HepG2 (cell line): ENCODE measurements around the gene MACROD2. TPM values are rescaled to one million over a fixed set of nuclear protein-coding genes. Genes with fewer than 3 reads are reported as not detected.

Source experiments
- ATAC-seq: fragments of 200-7000 bp; cut with Tn5 transposase; 3 replicates; pipeline ENCODE4 v1.9.1; 2020; ENCODE audit warnings: mild to moderate bottlenecking, moderate library complexity
- BruUV-seq: library from RNA; stranded (reverse); fragments of 400-500 nt; replicated peaks from 2 replicates; lab custom pipeline; 2021; lab: Mats Ljungman, UMichigan
- CTCF ChIA-PET: fragments of 300-600 bp; formaldehyde crosslinking; extraction: SDS; loops from one replicate; lab custom pipeline; 2021; ENCODE audit warnings: low total read pairs, inconsistent platforms, low intra/inter-chr PET ratio; lab: Yijun Ruan, JAX
- POLR2A ChIA-PET: fragments of 350-600 bp; sonication (Branson Sonifier 250); formaldehyde crosslinking; loops from one replicate; lab custom pipeline; 2020; ENCODE audit warnings: antibody characterized with exemption, inconsistent platforms; lab: Yijun Ruan, JAX
- DNase-seq: peaks from one replicate; pipeline ENCODE4 v3.0.0-alpha.2; 2015; ENCODE audit warnings: low spot score
- FAIRE-seq: peaks from 3 replicates; lab custom pipeline; 2011; peaks lifted over from hg19 to GRCh38; lab: Jason Lieb, UNC
- H2AFZ ChIP-seq: one replicate; pipeline ENCODE4 v1.6.1; 2011; ENCODE audit warnings: low read length, inconsistent platforms
- H3K27ac ChIP-seq: fragments of 300-600 bp; 3 replicates; pipeline ENCODE4 v1.8.0; 2011; ENCODE audit warnings: mixed run types, mild to moderate bottlenecking, mixed read lengths, low read length, inconsistent platforms; ENCODE audit not compliant: insufficient read depth; ENCODE audit errors: extremely low read length
- H3K27me3 ChIP-seq, 2 experiments: fragments of 200-600 bp in 1 of 2; 2 replicates in 1 of 2; 3 replicates in 1 of 2; pipeline versions ENCODE4 v1.6.0 to v1.8.0; 2011; ENCODE audit warnings: low read length in 2 of 2, mild to moderate bottlenecking in 2 of 2, moderate library complexity in 2 of 2, inconsistent platforms in 1 of 2; ENCODE audit not compliant: insufficient read depth in 2 of 2, control insufficient read depth in 1 of 2
- H3K36me3 ChIP-seq, 2 experiments: fragments of 200-600 bp in 1 of 2; replicated peaks in 1 of 2; 2 replicates in 1 of 2; 3 replicates in 1 of 2; pipeline versions ENCODE4 v1.5.1 to v1.8.0; 2011; ENCODE audit warnings: low read length in 2 of 2, inconsistent platforms in 1 of 2; ENCODE audit not compliant: insufficient read depth in 2 of 2, control insufficient read depth in 1 of 2
- H3K4me1 ChIP-seq: 2 replicates; pipeline ENCODE4 v1.5.1; 2012; ENCODE audit warnings: low read length, inconsistent platforms; ENCODE audit not compliant: insufficient read depth
- H3K4me2 ChIP-seq: 2 replicates; pipeline ENCODE4 v1.6.0; 2011; ENCODE audit warnings: low read depth, low read length, inconsistent platforms
- H3K4me3 ChIP-seq, 3 experiments: fragments of 200-600 bp in 1 of 3; sonication (generic), shearing (Covaris generic) in 1 of 3; replicated peaks in 1 of 3; 2 replicates each; pipeline ENCODE4 v1.5.1; 2011 to 2016; ENCODE audit warnings: low read length in 3 of 3, inconsistent platforms in 2 of 3, low read depth in 2 of 3, mild to moderate bottlenecking in 2 of 3, control low read depth in 1 of 3, mixed read lengths in 1 of 3; ENCODE audit not compliant: insufficient read depth in 1 of 3
- H3K79me2 ChIP-seq: one replicate; pipeline ENCODE4 v1.6.1; 2011; ENCODE audit warnings: low read length, inconsistent platforms; ENCODE audit not compliant: insufficient read depth
- H3K9ac ChIP-seq: 2 replicates; pipeline ENCODE4 v1.6.0; 2011; ENCODE audit warnings: mild to moderate bottlenecking, low read depth, low read length, inconsistent platforms; ENCODE audit not compliant: insufficient read depth
- H3K9me3 ChIP-seq: 2 replicates; pipeline ENCODE4 v1.5.1; 2012; ENCODE audit warnings: mild to moderate bottlenecking, low read length
- H4K20me1 ChIP-seq: 2 replicates; pipeline ENCODE4 v1.6.0; 2011; ENCODE audit warnings: inconsistent platforms, mild to moderate bottlenecking, low read length, moderate library complexity; ENCODE audit not compliant: insufficient read depth
- AHR ChIP-seq: IDR thresholded peaks from 2 replicates; pipeline ENCODE4 v1.6.1; 2018; ENCODE audit warnings: missing genetic modification reagents, missing compliant biosample characterization
- ATM ChIP-seq: fragments of 450-650 bp; IDR thresholded peaks from 2 replicates; pipeline ENCODE4 v1.7.1; 2017; ENCODE audit warnings: mild to moderate bottlenecking, borderline replicate concordance
- GLI4 ChIP-seq: sonication (generic); formaldehyde crosslinking; IDR thresholded peaks from 2 replicates; pipeline ENCODE4 v1.5.1; 2020; ENCODE audit warnings: missing genetic modification reagents, mild to moderate bottlenecking, moderate library complexity, borderline replicate concordance
- KLF15 ChIP-seq: sonication (generic); formaldehyde crosslinking; IDR thresholded peaks from 2 replicates; pipeline ENCODE4 v1.8.1; 2023; ENCODE audit warnings: borderline replicate concordance, mild to moderate bottlenecking, inconsistent platforms, missing genetic modification reagents, mixed read lengths
- RBAK ChIP-seq: sonication (generic); formaldehyde crosslinking; IDR thresholded peaks from 2 replicates; pipeline ENCODE4 v1.5.1; 2020; ENCODE audit warnings: mild to moderate bottlenecking, missing genetic modification reagents
- RFX3 ChIP-seq: IDR thresholded peaks from 2 replicates; pipeline ENCODE4 v1.6.1; 2016; ENCODE audit warnings: missing biosample characterization, missing genetic modification reagents
- SALL2 ChIP-seq: sonication (generic); formaldehyde crosslinking; IDR thresholded peaks from 2 replicates; pipeline ENCODE4 v1.8.1; 2023; ENCODE audit warnings: mild to moderate bottlenecking, missing genetic modification reagents, inconsistent platforms
- SP4 ChIP-seq: sonication (generic); formaldehyde crosslinking; IDR thresholded peaks from 2 replicates; pipeline ENCODE4 v1.8.1; 2023; ENCODE audit warnings: mild to moderate bottlenecking, missing genetic modification reagents
- STAG1 ChIP-seq: sonication (generic); formaldehyde crosslinking; IDR thresholded peaks from 2 replicates; pipeline ENCODE4 v1.4.0; 2020; ENCODE audit warnings: missing genetic modification reagents
- U2AF1 ChIP-seq: fragments of 200-400 bp; formaldehyde crosslinking; optimal IDR thresholded peaks from 2 replicates; pipeline ENCODE3; 2017; ENCODE audit warnings: mild to moderate bottlenecking, low read depth, low read length
- ZNF430 ChIP-seq: sonication (generic); formaldehyde crosslinking; IDR thresholded peaks from 2 replicates; pipeline ENCODE4 v1.9.0; 2021; ENCODE audit warnings: mild to moderate bottlenecking, missing genetic modification reagents
- ZNF567 ChIP-seq: sonication (generic); formaldehyde crosslinking; IDR thresholded peaks from 2 replicates; pipeline ENCODE4 v1.8.1; 2023; ENCODE audit warnings: mild to moderate bottlenecking, missing genetic modification reagents, borderline replicate concordance
- ZNF616 ChIP-seq: sonication (generic); formaldehyde crosslinking; IDR thresholded peaks from 2 replicates; pipeline ENCODE4 v1.5.0; 2020; ENCODE audit warnings: low read depth, mild to moderate bottlenecking, missing genetic modification reagents
- ZNF768 ChIP-seq: sonication (generic); formaldehyde crosslinking; IDR thresholded peaks from 2 replicates; pipeline ENCODE4 v1.4.0; 2020; ENCODE audit warnings: missing genetic modification reagents
- ZNF878 ChIP-seq: sonication (generic); formaldehyde crosslinking; IDR thresholded peaks from 2 replicates; pipeline ENCODE4 v1.8.1; 2023; ENCODE audit warnings: mild to moderate bottlenecking, missing genetic modification reagents, moderate library complexity
- in situ Hi-C: cut with HindIII; loops from 2 replicates; pipeline ENCODE4 v1.10.0; 2017; ENCODE audit warnings: low pct_unique_long_range_greater_than_20kb; ENCODE audit not compliant: extremely low pct_ligation_motif_present
- intact Hi-C: fragments of 100-400 bp; cut with micrococcal nuclease; formaldehyde crosslinking; loops from one replicate; pipeline ENCODE4 v1.10.0; 2022; ENCODE audit not compliant: unreplicated experiment
- polyA plus RNA-seq, 8 experiments: library from polyadenylated mRNA; depleted of rRNA in 3 of 8; stranded (reverse) in 7 of 8; unstranded in 1 of 8; fragments of >200 nt; fragmentation: Illumina TruSeq in 4 of 8; extraction: Trizol in 4 of 8; gene quantifications; 2 replicates each; pipeline versions ENCODE4 v1.2.1 to v1.2.3, GENCODE V29; 2011 to 2016; ENCODE audit warnings: low read depth in 4 of 8, missing spikeins in 1 of 8, mixed read lengths in 1 of 8; ENCODE audit not compliant: insufficient read depth in 1 of 8
- total RNA-seq, 5 experiments: library from RNA; depleted of rRNA; stranded (reverse); fragments of >200 nt; fragmentation: Illumina TruSeq; extraction: Trizol; gene quantifications; 2 replicates each; pipeline ENCODE4 v1.2.3, GENCODE V29; 2016; ENCODE audit warnings: low read depth in 1 of 5
- TF ChIP-seq, protein P1 (sequence below): sonication (generic); formaldehyde crosslinking; IDR thresholded peaks from 2 replicates; pipeline ENCODE4 v1.4.0; 2020; ENCODE audit warnings: missing genetic modification reagents
- TF ChIP-seq, protein P2 (sequence below): sonication (generic); formaldehyde crosslinking; IDR thresholded peaks from 2 replicates; pipeline ENCODE4 v1.5.1; 2020; ENCODE audit warnings: missing genetic modification reagents, mild to moderate bottlenecking, borderline replicate concordance
- TF ChIP-seq, protein P3 (sequence below): sonication (generic); formaldehyde crosslinking; IDR thresholded peaks from 2 replicates; pipeline ENCODE4 v1.9.0; 2021; ENCODE audit warnings: missing genetic modification reagents, mild to moderate bottlenecking, borderline replicate concordance

Gene MACROD2
- total and polyA plus RNA-seq, 2 of the 13 experiments (the other 11 are each of a cell fraction or from before 2014, with no cell fraction given): 0.13 to 0.51 TPM

DNA sequence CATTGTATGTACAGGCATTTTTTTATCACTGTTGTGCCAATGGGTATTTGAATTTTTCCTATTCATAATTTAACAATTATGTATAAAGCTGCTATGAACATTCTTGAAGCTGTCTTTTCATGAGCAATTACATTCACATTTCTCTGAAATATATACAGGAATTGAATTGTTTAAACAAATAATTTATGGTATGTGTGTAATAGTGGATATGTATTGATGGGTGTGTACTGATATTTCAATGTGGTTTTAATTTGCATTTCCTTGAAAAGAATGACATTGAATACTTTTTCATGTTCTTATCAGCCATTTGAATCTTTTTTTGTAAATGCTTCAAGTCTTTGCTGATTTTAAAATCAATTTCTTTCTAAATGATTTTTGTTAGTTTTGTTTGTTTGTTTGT is 971.5 kb downstream of the MACROD2 start:
- H3K4me1 ChIP-seq: peaks cover 9% of the 10 kb centered on the region
- H3K27ac ChIP-seq: no peak overlapping the region
- BruUV-seq: no TSS peak
- TF ChIP-seq SALL2 (CRISPR knock-in tag): no peak
- no peak for TF ChIP-seq GLI4 (CRISPR knock-in tag)
- no peak for TF ChIP-seq KLF15 (CRISPR knock-in tag)
- TF ChIP-seq SP4 (CRISPR knock-in tag): no peak
- TF ChIP-seq ZNF616 (CRISPR knock-in tag): no peak
- TF ChIP-seq ATM: no peak
- no peak for TF ChIP-seq RFX3
- no peak for TF ChIP-seq ZNF430
- TF ChIP-seq AHR: no peak
- no peak for TF ChIP-seq U2AF1
- TF ChIP-seq, protein P1, sequence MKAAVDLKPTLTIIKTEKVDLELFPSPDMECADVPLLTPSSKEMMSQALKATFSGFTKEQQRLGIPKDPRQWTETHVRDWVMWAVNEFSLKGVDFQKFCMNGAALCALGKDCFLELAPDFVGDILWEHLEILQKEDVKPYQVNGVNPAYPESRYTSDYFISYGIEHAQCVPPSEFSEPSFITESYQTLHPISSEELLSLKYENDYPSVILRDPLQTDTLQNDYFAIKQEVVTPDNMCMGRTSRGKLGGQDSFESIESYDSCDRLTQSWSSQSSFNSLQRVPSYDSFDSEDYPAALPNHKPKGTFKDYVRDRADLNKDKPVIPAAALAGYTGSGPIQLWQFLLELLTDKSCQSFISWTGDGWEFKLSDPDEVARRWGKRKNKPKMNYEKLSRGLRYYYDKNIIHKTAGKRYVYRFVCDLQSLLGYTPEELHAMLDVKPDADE: no peak
- TF ChIP-seq RBAK (CRISPR knock-in tag): no peak
- TF ChIP-seq, protein P2, sequence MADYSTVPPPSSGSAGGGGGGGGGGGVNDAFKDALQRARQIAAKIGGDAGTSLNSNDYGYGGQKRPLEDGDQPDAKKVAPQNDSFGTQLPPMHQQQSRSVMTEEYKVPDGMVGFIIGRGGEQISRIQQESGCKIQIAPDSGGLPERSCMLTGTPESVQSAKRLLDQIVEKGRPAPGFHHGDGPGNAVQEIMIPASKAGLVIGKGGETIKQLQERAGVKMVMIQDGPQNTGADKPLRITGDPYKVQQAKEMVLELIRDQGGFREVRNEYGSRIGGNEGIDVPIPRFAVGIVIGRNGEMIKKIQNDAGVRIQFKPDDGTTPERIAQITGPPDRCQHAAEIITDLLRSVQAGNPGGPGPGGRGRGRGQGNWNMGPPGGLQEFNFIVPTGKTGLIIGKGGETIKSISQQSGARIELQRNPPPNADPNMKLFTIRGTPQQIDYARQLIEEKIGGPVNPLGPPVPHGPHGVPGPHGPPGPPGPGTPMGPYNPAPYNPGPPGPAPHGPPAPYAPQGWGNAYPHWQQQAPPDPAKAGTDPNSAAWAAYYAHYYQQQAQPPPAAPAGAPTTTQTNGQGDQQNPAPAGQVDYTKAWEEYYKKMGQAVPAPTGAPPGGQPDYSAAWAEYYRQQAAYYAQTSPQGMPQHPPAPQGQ (CRISPR knock-in tag): no peak
- no peak for TF ChIP-seq ZNF878 (CRISPR knock-in tag)
- no peak for TF ChIP-seq ZNF567
- TF ChIP-seq ZNF768 (CRISPR knock-in tag): no peak
- TF ChIP-seq, protein P3, sequence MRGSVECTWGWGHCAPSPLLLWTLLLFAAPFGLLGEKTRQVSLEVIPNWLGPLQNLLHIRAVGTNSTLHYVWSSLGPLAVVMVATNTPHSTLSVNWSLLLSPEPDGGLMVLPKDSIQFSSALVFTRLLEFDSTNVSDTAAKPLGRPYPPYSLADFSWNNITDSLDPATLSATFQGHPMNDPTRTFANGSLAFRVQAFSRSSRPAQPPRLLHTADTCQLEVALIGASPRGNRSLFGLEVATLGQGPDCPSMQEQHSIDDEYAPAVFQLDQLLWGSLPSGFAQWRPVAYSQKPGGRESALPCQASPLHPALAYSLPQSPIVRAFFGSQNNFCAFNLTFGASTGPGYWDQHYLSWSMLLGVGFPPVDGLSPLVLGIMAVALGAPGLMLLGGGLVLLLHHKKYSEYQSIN (CRISPR knock-in tag): no peak
- TF ChIP-seq STAG1 (CRISPR knock-in tag): no peak
- no peaks in the 10 kb centered on the region; the same call in 1 of the 2 replicates for H3K9me3 ChIP-seq
- H4K20me1 ChIP-seq: no peaks in the 10 kb centered on the region
- in situ Hi-C loops (no loop called here), intact Hi-C loops (no loop called here)
- H3K4me3 ChIP-seq: no peak overlapping the region
- POLR2A ChIA-PET: no interaction called here
- no peaks in the 10 kb centered on the region for H3K36me3 ChIP-seq
- no peak for FAIRE-seq
- H3K4me2 ChIP-seq: no peak overlapping the region
- H3K79me2 ChIP-seq: no peaks in the 10 kb centered on the region
- DNase-seq: no peak
- CTCF ChIA-PET: no interaction called here
- H3K27me3 ChIP-seq: no peaks in the 10 kb centered on the region
- no peak overlapping the region for H3K9ac ChIP-seq
- no peak for ATAC-seq
- H2AFZ ChIP-seq: no peak overlapping the region
